ENCODE data around the gene RGS4.

DNA sequence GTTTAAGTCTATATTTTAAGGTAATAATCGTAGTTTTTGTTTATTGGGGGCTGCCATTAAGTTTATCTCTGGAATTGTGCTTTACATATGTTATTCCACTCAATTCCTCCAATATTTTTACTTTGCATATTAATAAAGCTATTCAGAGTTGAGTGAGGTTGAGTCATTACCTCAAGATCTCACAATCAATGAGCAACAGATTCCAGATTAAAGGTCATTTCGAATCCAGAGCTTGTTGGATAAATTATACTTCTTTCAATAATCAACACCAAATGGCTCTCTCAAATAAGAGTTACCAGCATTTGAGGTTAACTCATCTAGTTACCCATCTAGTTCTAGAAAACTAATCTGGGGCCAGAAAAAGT is 16.7 kb downstream of the RGS4 start:
- TF ChIP-seq CTCF (IDR thresholded peaks at IDR 0.05): no peak
- TF ChIP-seq POLR2A (IDR thresholded peaks at IDR 0.05): no peak

Data from heart left ventricle (tissue), 13 donors.